SK-N-SH treated with all-trans-retinoic acid at 6 μM for 48 hours (cell line): Measurements from ENCODE around the gene TTC34.

ENCODE experiments used
- ATAC-seq: fragments of 200-7000 bp; cut with Tn5 transposase; 3 replicates; pipeline ENCODE4 v1.9.1; 2020; ENCODE audit warnings: mild to moderate bottlenecking, moderate library complexity
- ARNTL ChIP-seq: fragments of 450-650 bp; formaldehyde crosslinking; IDR thresholded peaks from 2 replicates; pipeline ENCODE4 v1.5.0; 2020; ENCODE audit warnings: low read depth, mild to moderate bottlenecking, moderate library complexity, borderline replicate concordance
- BACH2 ChIP-seq: fragments of 250-450 bp; sonication (Bioruptor Pico); IDR thresholded peaks from 2 replicates; pipeline ENCODE4 v1.9.0; 2021; ENCODE audit warnings: mild to moderate bottlenecking, borderline replicate concordance
- CSDC2 ChIP-seq: fragments of 250-450 bp; sonication (Bioruptor Pico); IDR thresholded peaks from 2 replicates; pipeline ENCODE4 v1.5.0; 2020; ENCODE audit warnings: mild to moderate bottlenecking, moderate library complexity
- ESRRG ChIP-seq: fragments of 250-450 bp; sonication (Bioruptor Pico); IDR thresholded peaks from 2 replicates; pipeline ENCODE4 v1.6.1; 2021; ENCODE audit warnings: mild to moderate bottlenecking
- ISL1 ChIP-seq: fragments of 250-450 bp; sonication (Bioruptor Pico); IDR thresholded peaks from 2 replicates; pipeline ENCODE4 v2.1.2; 2022; ENCODE audit warnings: mild to moderate bottlenecking, moderate library complexity
- OSR1 ChIP-seq: fragments of 250-450 bp; sonication (Bioruptor Pico); IDR thresholded peaks from 2 replicates; pipeline ENCODE4 v1.8.0; 2022; ENCODE audit warnings: moderate library complexity, mild to moderate bottlenecking, inconsistent platforms
- PPARA ChIP-seq: fragments of 250-450 bp; sonication (Bioruptor Pico); IDR thresholded peaks from 2 replicates; pipeline ENCODE4 v1.5.0; 2020; ENCODE audit warnings: mild to moderate bottlenecking, borderline replicate concordance
- RARB ChIP-seq: fragments of 250-450 bp; sonication (Bioruptor Pico); IDR thresholded peaks from 2 replicates; pipeline ENCODE4 v1.8.0; 2021; ENCODE audit warnings: mild to moderate bottlenecking, moderate library complexity
- SNAI2 ChIP-seq: fragments of 250-450 bp; sonication (Bioruptor Pico); IDR thresholded peaks from 2 replicates; pipeline ENCODE4 v1.5.0; 2020; ENCODE audit warnings: mild to moderate bottlenecking, moderate library complexity
- TCF4 ChIP-seq: fragments of 250-450 bp; sonication (Bioruptor Pico); IDR thresholded peaks from 2 replicates; pipeline ENCODE4 v1.8.0; 2021; ENCODE audit warnings: mild to moderate bottlenecking, moderate library complexity, borderline replicate concordance
- TOX ChIP-seq: fragments of 250-450 bp; sonication (Bioruptor Pico); IDR thresholded peaks from 2 replicates; pipeline ENCODE4 v1.8.0; 2021; ENCODE audit warnings: mild to moderate bottlenecking, moderate library complexity, borderline replicate concordance
- ZC3H10 ChIP-seq: fragments of 250-450 bp; sonication (Bioruptor Pico); IDR thresholded peaks from 2 replicates; pipeline ENCODE4 v1.5.1; 2021; ENCODE audit warnings: mild to moderate bottlenecking, moderate library complexity
- ZFP3 ChIP-seq: fragments of 250-450 bp; sonication (Bioruptor Pico); IDR thresholded peaks from 2 replicates; pipeline ENCODE4 v1.5.0; 2020; ENCODE audit warnings: mild to moderate bottlenecking, moderate library complexity
- ZFP30 ChIP-seq: fragments of 450-650 bp; formaldehyde crosslinking; IDR thresholded peaks from 2 replicates; pipeline ENCODE4 v1.5.0; 2022; ENCODE audit warnings: mild to moderate bottlenecking, moderate library complexity
- ZNF70 ChIP-seq: fragments of 450-650 bp; formaldehyde crosslinking; IDR thresholded peaks from 2 replicates; pipeline ENCODE4 v1.5.0; 2020; ENCODE audit warnings: mild to moderate bottlenecking, moderate library complexity
- ZNF8 ChIP-seq: fragments of 450-650 bp; formaldehyde crosslinking; IDR thresholded peaks from 2 replicates; pipeline ENCODE4 v1.5.0; 2020; ENCODE audit warnings: mild to moderate bottlenecking, moderate library complexity
- TF ChIP-seq, protein P1 (sequence below): fragments of 250-450 bp; sonication (Bioruptor Pico); IDR thresholded peaks from 2 replicates; pipeline ENCODE4 v1.5.0; 2020; ENCODE audit warnings: mild to moderate bottlenecking, moderate library complexity
- TF ChIP-seq, protein P2 (sequence below): fragments of 250-450 bp; sonication (Bioruptor Pico); IDR thresholded peaks from 2 replicates; pipeline ENCODE4 v1.8.0; 2021; ENCODE audit warnings: low read depth, mild to moderate bottlenecking, moderate library complexity, borderline replicate concordance
- TF ChIP-seq, protein P3 (sequence below): fragments of 250-450 bp; sonication (Bioruptor Pico); IDR thresholded peaks from 2 replicates; pipeline ENCODE4 v1.8.0; 2020; ENCODE audit warnings: mild to moderate bottlenecking, moderate library complexity, borderline replicate concordance
- TF ChIP-seq, protein P4 (sequence below): fragments of 250-450 bp; sonication (Bioruptor Pico); IDR thresholded peaks from 2 replicates; pipeline ENCODE4 v1.5.1; 2021; ENCODE audit warnings: mild to moderate bottlenecking, moderate library complexity
- TF ChIP-seq, protein P5 (sequence below): fragments of 250-450 bp; sonication (Bioruptor Pico); IDR thresholded peaks from 2 replicates; pipeline ENCODE4 v1.5.1; 2020; ENCODE audit warnings: low read depth, mild to moderate bottlenecking, moderate library complexity

The TTC34 gene

DNA sequence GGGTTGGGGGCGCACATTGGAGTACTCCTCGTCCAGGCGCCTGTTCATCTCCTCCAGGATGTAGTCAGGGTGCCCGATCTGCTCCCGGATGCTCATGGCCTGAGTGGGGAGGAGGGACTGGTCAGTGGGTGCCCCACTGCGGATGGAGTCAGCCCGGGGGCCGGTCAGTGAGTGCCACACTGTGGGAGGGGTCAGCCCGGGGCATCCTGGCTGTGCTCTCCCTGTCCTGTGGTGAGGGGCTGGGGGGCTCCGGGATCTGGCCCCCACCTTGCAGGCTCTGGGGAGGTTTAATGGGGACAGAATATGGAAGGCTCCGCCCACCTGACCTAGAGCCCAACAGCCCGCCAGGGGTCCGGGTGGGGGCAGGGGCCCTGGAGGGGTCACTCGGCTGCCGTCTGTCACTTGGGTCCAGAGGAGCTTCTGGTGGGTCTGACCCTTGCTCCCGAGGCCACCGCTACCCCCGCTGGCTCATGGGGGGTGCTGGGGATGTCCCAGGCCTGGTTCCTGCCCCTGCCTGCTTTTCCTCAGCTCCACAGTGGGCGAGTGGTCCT, 206.2 kb downstream of the TTC34 start:
- no peak for ATAC-seq
- TF ChIP-seq ZNF8 (CRISPR knock-in tag) (no peak), CSDC2 (CRISPR knock-in tag) (no peak), OSR1 (CRISPR knock-in tag) (no peak), ISL1 (CRISPR knock-in tag) (no peak), SNAI2 (CRISPR knock-in tag) (no peak), ZC3H10 (CRISPR knock-in tag) (no peak), ESRRG (CRISPR knock-in tag) (no peak), PPARA (CRISPR knock-in tag) (no peak), ZNF70 (CRISPR knock-in tag) (no peak), BACH2 (CRISPR knock-in tag) (no peak), ZFP30 (CRISPR knock-in tag) (no peak), TOX (no peak), RARB (CRISPR knock-in tag) (no peak), ARNTL (CRISPR knock-in tag) (no peak), TCF4 (CRISPR knock-in tag) (no peak)
- TF ChIP-seq, protein P1, sequence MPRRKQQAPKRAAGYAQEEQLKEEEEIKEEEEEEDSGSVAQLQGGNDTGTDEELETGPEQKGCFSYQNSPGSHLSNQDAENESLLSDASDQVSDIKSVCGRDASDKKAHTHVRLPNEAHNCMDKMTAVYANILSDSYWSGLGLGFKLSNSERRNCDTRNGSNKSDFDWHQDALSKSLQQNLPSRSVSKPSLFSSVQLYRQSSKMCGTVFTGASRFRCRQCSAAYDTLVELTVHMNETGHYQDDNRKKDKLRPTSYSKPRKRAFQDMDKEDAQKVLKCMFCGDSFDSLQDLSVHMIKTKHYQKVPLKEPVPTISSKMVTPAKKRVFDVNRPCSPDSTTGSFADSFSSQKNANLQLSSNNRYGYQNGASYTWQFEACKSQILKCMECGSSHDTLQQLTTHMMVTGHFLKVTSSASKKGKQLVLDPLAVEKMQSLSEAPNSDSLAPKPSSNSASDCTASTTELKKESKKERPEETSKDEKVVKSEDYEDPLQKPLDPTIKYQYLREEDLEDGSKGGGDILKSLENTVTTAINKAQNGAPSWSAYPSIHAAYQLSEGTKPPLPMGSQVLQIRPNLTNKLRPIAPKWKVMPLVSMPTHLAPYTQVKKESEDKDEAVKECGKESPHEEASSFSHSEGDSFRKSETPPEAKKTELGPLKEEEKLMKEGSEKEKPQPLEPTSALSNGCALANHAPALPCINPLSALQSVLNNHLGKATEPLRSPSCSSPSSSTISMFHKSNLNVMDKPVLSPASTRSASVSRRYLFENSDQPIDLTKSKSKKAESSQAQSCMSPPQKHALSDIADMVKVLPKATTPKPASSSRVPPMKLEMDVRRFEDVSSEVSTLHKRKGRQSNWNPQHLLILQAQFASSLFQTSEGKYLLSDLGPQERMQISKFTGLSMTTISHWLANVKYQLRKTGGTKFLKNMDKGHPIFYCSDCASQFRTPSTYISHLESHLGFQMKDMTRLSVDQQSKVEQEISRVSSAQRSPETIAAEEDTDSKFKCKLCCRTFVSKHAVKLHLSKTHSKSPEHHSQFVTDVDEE (CRISPR knock-in tag): no peak
- TF ChIP-seq, protein P2, sequence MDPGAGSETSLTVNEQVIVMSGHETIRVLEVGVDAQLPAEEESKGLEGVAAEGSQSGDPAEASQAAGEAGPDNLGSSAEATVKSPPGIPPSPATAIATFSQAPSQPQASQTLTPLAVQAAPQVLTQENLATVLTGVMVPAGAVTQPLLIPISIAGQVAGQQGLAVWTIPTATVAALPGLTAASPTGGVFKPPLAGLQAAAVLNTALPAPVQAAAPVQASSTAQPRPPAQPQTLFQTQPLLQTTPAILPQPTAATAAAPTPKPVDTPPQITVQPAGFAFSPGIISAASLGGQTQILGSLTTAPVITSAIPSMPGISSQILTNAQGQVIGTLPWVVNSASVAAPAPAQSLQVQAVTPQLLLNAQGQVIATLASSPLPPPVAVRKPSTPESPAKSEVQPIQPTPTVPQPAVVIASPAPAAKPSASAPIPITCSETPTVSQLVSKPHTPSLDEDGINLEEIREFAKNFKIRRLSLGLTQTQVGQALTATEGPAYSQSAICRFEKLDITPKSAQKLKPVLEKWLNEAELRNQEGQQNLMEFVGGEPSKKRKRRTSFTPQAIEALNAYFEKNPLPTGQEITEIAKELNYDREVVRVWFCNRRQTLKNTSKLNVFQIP (CRISPR knock-in tag): no peak
- TF ChIP-seq, protein P3, sequence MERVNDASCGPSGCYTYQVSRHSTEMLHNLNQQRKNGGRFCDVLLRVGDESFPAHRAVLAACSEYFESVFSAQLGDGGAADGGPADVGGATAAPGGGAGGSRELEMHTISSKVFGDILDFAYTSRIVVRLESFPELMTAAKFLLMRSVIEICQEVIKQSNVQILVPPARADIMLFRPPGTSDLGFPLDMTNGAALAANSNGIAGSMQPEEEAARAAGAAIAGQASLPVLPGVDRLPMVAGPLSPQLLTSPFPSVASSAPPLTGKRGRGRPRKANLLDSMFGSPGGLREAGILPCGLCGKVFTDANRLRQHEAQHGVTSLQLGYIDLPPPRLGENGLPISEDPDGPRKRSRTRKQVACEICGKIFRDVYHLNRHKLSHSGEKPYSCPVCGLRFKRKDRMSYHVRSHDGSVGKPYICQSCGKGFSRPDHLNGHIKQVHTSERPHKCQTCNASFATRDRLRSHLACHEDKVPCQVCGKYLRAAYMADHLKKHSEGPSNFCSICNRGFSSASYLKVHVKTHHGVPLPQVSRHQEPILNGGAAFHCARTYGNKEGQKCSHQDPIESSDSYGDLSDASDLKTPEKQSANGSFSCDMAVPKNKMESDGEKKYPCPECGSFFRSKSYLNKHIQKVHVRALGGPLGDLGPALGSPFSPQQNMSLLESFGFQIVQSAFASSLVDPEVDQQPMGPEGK (CRISPR knock-in tag): no peak

DNA sequence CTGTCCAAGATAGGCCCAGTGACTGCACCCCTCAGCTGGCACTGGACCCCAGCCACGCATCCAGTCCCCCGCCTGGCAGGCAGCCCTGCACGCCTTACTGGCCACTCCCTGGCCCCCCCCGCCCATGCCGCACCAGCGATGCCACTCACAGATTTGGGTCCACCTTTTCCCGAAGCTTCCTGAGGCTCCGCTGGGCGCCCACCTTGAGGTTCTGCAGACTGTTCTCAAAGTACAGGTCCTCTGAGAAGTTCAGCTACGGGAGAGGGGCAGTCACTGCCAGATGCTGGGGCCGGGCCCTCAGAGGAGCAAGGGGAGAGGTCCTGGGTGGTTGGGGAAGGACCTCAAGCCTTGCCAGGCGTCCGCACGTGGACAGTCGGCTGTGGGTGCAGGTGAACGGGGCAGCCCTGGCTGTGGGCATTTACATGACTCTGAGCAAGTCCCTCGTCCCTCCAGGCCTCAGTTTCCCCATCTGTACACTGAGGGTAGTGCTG, 206.8 kb downstream of the TTC34 start:
- TF ChIP-seq, protein P1 (CRISPR knock-in tag): no peak
- TF ChIP-seq ZNF8 (CRISPR knock-in tag) (no peak), ISL1 (CRISPR knock-in tag) (no peak), ESRRG (CRISPR knock-in tag) (no peak), BACH2 (CRISPR knock-in tag) (no peak), ZFP3 (no peak), OSR1 (CRISPR knock-in tag) (no peak), TCF4 (CRISPR knock-in tag) (no peak), ZC3H10 (CRISPR knock-in tag) (no peak), SNAI2 (CRISPR knock-in tag) (no peak), PPARA (CRISPR knock-in tag) (no peak), ZNF70 (CRISPR knock-in tag) (no peak), TOX (no peak), CSDC2 (CRISPR knock-in tag) (no peak)
- TF ChIP-seq, protein P3 (CRISPR knock-in tag): no peak
- TF ChIP-seq, protein P4, sequence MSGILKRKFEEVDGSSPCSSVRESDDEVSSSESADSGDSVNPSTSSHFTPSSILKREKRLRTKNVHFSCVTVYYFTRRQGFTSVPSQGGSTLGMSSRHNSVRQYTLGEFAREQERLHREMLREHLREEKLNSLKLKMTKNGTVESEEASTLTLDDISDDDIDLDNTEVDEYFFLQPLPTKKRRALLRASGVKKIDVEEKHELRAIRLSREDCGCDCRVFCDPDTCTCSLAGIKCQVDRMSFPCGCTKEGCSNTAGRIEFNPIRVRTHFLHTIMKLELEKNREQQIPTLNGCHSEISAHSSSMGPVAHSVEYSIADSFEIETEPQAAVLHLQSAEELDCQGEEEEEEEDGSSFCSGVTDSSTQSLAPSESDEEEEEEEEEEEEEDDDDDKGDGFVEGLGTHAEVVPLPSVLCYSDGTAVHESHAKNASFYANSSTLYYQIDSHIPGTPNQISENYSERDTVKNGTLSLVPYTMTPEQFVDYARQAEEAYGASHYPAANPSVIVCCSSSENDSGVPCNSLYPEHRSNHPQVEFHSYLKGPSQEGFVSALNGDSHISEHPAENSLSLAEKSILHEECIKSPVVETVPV: no peak
- TF ChIP-seq, protein P2 (CRISPR knock-in tag): no peak
- TF ChIP-seq, protein P5, sequence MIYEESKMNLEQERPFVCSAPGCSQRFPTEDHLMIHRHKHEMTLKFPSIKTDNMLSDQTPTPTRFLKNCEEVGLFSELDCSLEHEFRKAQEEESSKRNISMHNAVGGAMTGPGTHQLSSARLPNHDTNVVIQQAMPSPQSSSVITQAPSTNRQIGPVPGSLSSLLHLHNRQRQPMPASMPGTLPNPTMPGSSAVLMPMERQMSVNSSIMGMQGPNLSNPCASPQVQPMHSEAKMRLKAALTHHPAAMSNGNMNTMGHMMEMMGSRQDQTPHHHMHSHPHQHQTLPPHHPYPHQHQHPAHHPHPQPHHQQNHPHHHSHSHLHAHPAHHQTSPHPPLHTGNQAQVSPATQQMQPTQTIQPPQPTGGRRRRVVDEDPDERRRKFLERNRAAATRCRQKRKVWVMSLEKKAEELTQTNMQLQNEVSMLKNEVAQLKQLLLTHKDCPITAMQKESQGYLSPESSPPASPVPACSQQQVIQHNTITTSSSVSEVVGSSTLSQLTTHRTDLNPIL (CRISPR knock-in tag): no peak
- TF ChIP-seq, all 23 proteins: peak for 0
- no peak for ATAC-seq
